Esophagus squamous epithelium (tissue), 4 donors: Measurements from ENCODE around the gene ACHE.

ENCODE experiments used
- CTCF ChIP-seq, 6 experiments: fragments of 450-650 bp in 4 of 6; fragments of 200-600 bp in 2 of 6; sonication (generic) in 2 of 6; IDR thresholded peaks; one replicate each; pipeline ENCODE4 v1.5.1; 2016 to 2019; ENCODE audit warnings: antibody characterized with exemption in 6 of 6, mild to moderate bottlenecking in 4 of 6, moderate library complexity in 4 of 6
- POLR2A ChIP-seq, 4 donors: fragments of 450-650 bp; IDR thresholded peaks; one replicate each; pipeline ENCODE4 v1.6.1; 2017; ENCODE audit warnings: antibody characterized with exemption in 4 of 4, mild to moderate bottlenecking in 4 of 4, moderate library complexity in 3 of 4

- TF ChIP-seq CTCF (IDR thresholded peaks at IDR 0.05) (no peak), POLR2A (IDR thresholded peaks at IDR 0.05) (no peak)
These were observed 27.8 kb downstream of the ACHE start for GRCh38 chr7:100867776-100868485.
